ENCODE data around the gene DYNC1H1. TPM values are rescaled to one million over a fixed set of nuclear protein-coding genes. Genes with fewer than 3 reads are reported as not detected.

The DYNC1H1 gene
- total RNA-seq, 1 donor from 2014 or later: 662 TPM

- H3K27me3 Mint-ChIP-seq (ENCODE audit: unreplicated experiment): peaks cover 2% of the 10 kb centered on the region
- no peaks in the 10 kb centered on the region for H3K4me1 Mint-ChIP-seq (ENCODE audit: unreplicated experiment)
- no peaks in the 10 kb centered on the region for H3K9me3 Mint-ChIP-seq (ENCODE audit: unreplicated experiment)
- peaks cover 74% of the 10 kb centered on the region for H3K36me3 Mint-ChIP-seq (ENCODE audit: low read depth, unreplicated experiment)
- no peak overlapping the region for H3K4me3 Mint-ChIP-seq (ENCODE audit: unreplicated experiment)
- DNase-seq (ENCODE audit: low spot score): no peak
- H3K27ac Mint-ChIP-seq (ENCODE audit: unreplicated experiment): no peak overlapping the region
- TF ChIP-seq CTCF (IDR thresholded peaks at IDR 0.05; ENCODE audit: unreplicated experiment): no peak
These were observed 44.5 kb downstream of the DYNC1H1 start for GRCh38 chr14:102008891-102009290.

- H3K9me3 Mint-ChIP-seq (ENCODE audit: unreplicated experiment): no peaks in the 10 kb centered on the region
- no peak for TF ChIP-seq CTCF (IDR thresholded peaks at IDR 0.05; ENCODE audit: unreplicated experiment)
- no peak overlapping the region for H3K27ac Mint-ChIP-seq (ENCODE audit: unreplicated experiment)
- peak overlapping the region; percentile 66 for H3K4me3 Mint-ChIP-seq (ENCODE audit: unreplicated experiment)
- peaks cover 2% of the 10 kb centered on the region for H3K27me3 Mint-ChIP-seq (ENCODE audit: unreplicated experiment)
- no peaks in the 10 kb centered on the region for H3K4me1 Mint-ChIP-seq (ENCODE audit: unreplicated experiment)
- DNase-seq (ENCODE audit: low spot score): no peak
- H3K36me3 Mint-ChIP-seq (ENCODE audit: low read depth, unreplicated experiment): peaks cover 82% of the 10 kb centered on the region
These were observed 47.3 kb downstream of the DYNC1H1 start for GRCh38 chr14:102011631-102012030.

- Mint-ChIP-seq H3K4me3 (ENCODE audit: unreplicated experiment) (peak overlapping the region; percentile 66), H3K4me1 (ENCODE audit: unreplicated experiment) (no peaks in the 10 kb centered on the region), H3K36me3 (ENCODE audit: low read depth, unreplicated experiment) (peaks cover 82% of the 10 kb centered on the region), H3K27ac (ENCODE audit: unreplicated experiment) (no peak overlapping the region), H3K9me3 (ENCODE audit: unreplicated experiment) (no peaks in the 10 kb centered on the region), H3K27me3 (ENCODE audit: unreplicated experiment) (peaks cover 2% of the 10 kb centered on the region)
- no peak for TF ChIP-seq CTCF (IDR thresholded peaks at IDR 0.05; ENCODE audit: unreplicated experiment)
- DNase-seq (ENCODE audit: low spot score): no peak
These were observed 48.0 kb downstream of the DYNC1H1 start for GRCh38 chr14:102012336-102012735.

- TF ChIP-seq CTCF (IDR thresholded peaks at IDR 0.05; ENCODE audit: unreplicated experiment): no peak
- Mint-ChIP-seq H3K27ac (ENCODE audit: unreplicated experiment) (peak overlapping the region; percentile 17), H3K9me3 (ENCODE audit: unreplicated experiment) (no peaks in the 10 kb centered on the region), H3K36me3 (ENCODE audit: low read depth, unreplicated experiment) (peaks cover 80% of the 10 kb centered on the region), H3K4me3 (ENCODE audit: unreplicated experiment) (no peak overlapping the region), H3K4me1 (ENCODE audit: unreplicated experiment) (no peaks in the 10 kb centered on the region), H3K27me3 (ENCODE audit: unreplicated experiment) (peaks cover 2% of the 10 kb centered on the region)
- DNase-seq (ENCODE audit: low spot score): no peak
These were observed 49.4 kb downstream of the DYNC1H1 start for GRCh38 chr14:102013669-102014200.

GRCh38 chr14:102015045-102015685 is 50.8 kb downstream of the DYNC1H1 start:
- no peaks in the 10 kb centered on the region for H3K4me1 Mint-ChIP-seq (ENCODE audit: unreplicated experiment)
- DNase-seq (ENCODE audit: low spot score): no peak
- H3K4me3 Mint-ChIP-seq (ENCODE audit: unreplicated experiment): peak overlapping the region; percentile 47
- no peaks in the 10 kb centered on the region for H3K27me3 Mint-ChIP-seq (ENCODE audit: unreplicated experiment)
- no peak overlapping the region for H3K27ac Mint-ChIP-seq (ENCODE audit: unreplicated experiment)
- peaks cover 79% of the 10 kb centered on the region for H3K36me3 Mint-ChIP-seq (ENCODE audit: low read depth, unreplicated experiment)
- H3K9me3 Mint-ChIP-seq (ENCODE audit: unreplicated experiment): no peaks in the 10 kb centered on the region
- TF ChIP-seq CTCF (IDR thresholded peaks at IDR 0.05; ENCODE audit: unreplicated experiment): no peak

Data from endothelial cell (in vitro differentiated cells).